KMS-11 (cell line): ENCODE measurements around the gene ADGRD2.

Experiments
- H2AFZ ChIP-seq: fragments of 200-600 bp; sonication (generic); 2 replicates; pipeline ENCODE4 v1.6.1; 2016; ENCODE audit warnings: antibody characterized with exemption, mixed run types, low read depth
- H3K27ac ChIP-seq: fragments of 200-600 bp; sonication (generic); 2 replicates; pipeline ENCODE4 v1.6.1; 2016; ENCODE audit warnings: mild to moderate bottlenecking, mixed run types
- H3K27me3 ChIP-seq: fragments of 200-600 bp; sonication (generic); 2 replicates; pipeline ENCODE4 v1.6.1; 2017; ENCODE audit warnings: mild to moderate bottlenecking, low read depth, mixed run types, moderate library complexity; ENCODE audit not compliant: insufficient read depth
- H3K36me3 ChIP-seq: fragments of 200-600 bp; sonication (generic); 2 replicates; pipeline ENCODE4 v1.6.1; 2017; ENCODE audit warnings: mild to moderate bottlenecking, mixed run types; ENCODE audit not compliant: insufficient read depth
- H3K4me1 ChIP-seq: fragments of 200-600 bp; sonication (generic); 2 replicates; pipeline ENCODE4 v1.6.1; 2016; ENCODE audit warnings: mild to moderate bottlenecking, low read depth, mixed run types; ENCODE audit not compliant: poor library complexity, severe bottlenecking
- H3K4me2 ChIP-seq: fragments of 200-600 bp; sonication (generic); 2 replicates; pipeline ENCODE4 v1.7.0; 2016; ENCODE audit warnings: mild to moderate bottlenecking, mixed run types
- H3K4me3 ChIP-seq: fragments of 200-600 bp; sonication (generic); IDR thresholded peaks from 2 replicates; pipeline ENCODE4 v1.6.1; 2017; ENCODE audit warnings: low read depth, low read length, mixed read lengths; ENCODE audit not compliant: insufficient read depth
- H3K79me2 ChIP-seq: fragments of 200-600 bp; sonication (generic); 2 replicates; pipeline ENCODE4 v1.6.1; 2016; ENCODE audit warnings: low read depth, mixed run types; ENCODE audit not compliant: insufficient read depth
- H3K9ac ChIP-seq: fragments of 200-600 bp; sonication (generic); 2 replicates; pipeline ENCODE4 v1.6.1; 2016; ENCODE audit warnings: mild to moderate bottlenecking, mixed run types
- H4K20me1 ChIP-seq: fragments of 200-600 bp; sonication (generic); 2 replicates; pipeline ENCODE4 v1.6.1; 2016; ENCODE audit warnings: mild to moderate bottlenecking, mixed run types; ENCODE audit not compliant: insufficient read depth
- CTCF ChIP-seq: fragments of 200-600 bp; sonication (generic); conservative IDR thresholded peaks from 2 replicates; pipeline ENCODE4 v1.6.1; 2017; ENCODE audit warnings: low read depth, mild to moderate bottlenecking, antibody characterized with exemption, low read length, moderate library complexity, mixed read lengths

ADGRD2 gene

GRCh38 chr9:124485936-124486335, 35.7 kb downstream of the ADGRD2 start:
- Histone ChIP-seq H3K9ac (no peak overlapping the region), H3K4me1 (no peaks in the 10 kb centered on the region), H3K4me3 (no peak overlapping the region), H3K4me2 (no peak overlapping the region), H3K79me2 (no peaks in the 10 kb centered on the region), H2AFZ (no peak overlapping the region), H3K27me3 (peaks cover 16% of the 10 kb centered on the region; the same call in 1 of the 2 replicates), H3K36me3 (no peaks in the 10 kb centered on the region), H4K20me1 (no peaks in the 10 kb centered on the region), H3K27ac (no peak overlapping the region)
- no peak for TF ChIP-seq CTCF

- Histone ChIP-seq H3K4me3 (no peak overlapping the region), H4K20me1 (no peaks in the 10 kb centered on the region), H3K9ac (no peak overlapping the region), H3K36me3 (no peaks in the 10 kb centered on the region), H3K27me3 (peaks cover 16% of the 10 kb centered on the region; the same call in 1 of the 2 replicates), H3K27ac (no peak overlapping the region), H2AFZ (no peak overlapping the region), H3K4me1 (no peaks in the 10 kb centered on the region), H3K79me2 (no peaks in the 10 kb centered on the region), H3K4me2 (no peak overlapping the region)
- TF ChIP-seq CTCF, result no peak
Measured at GRCh38 chr9:124486778-124487259, 36.6 kb downstream of the ADGRD2 start.

- Histone ChIP-seq H3K4me3 (no peak overlapping the region), H3K4me2 (no peak overlapping the region), H2AFZ (no peak overlapping the region), H3K79me2 (no peaks in the 10 kb centered on the region), H3K36me3 (no peaks in the 10 kb centered on the region), H3K4me1 (no peaks in the 10 kb centered on the region), H3K9ac (no peak overlapping the region), H3K27me3 (peaks cover 16% of the 10 kb centered on the region; the same call in 1 of the 2 replicates), H3K27ac (no peak overlapping the region), H4K20me1 (no peaks in the 10 kb centered on the region)
- TF ChIP-seq CTCF, result no peak
Measured at GRCh38 chr9:124487260-124488182, 37.3 kb downstream of the ADGRD2 start.

- Histone ChIP-seq H3K27me3 (peaks cover 20% of the 10 kb centered on the region; the same call in 1 of the 2 replicates), H3K4me1 (no peaks in the 10 kb centered on the region), H3K79me2 (no peaks in the 10 kb centered on the region), H3K36me3 (no peaks in the 10 kb centered on the region), H3K4me2 (no peak overlapping the region), H3K27ac (no peak overlapping the region), H3K4me3 (no peak overlapping the region), H2AFZ (no peak overlapping the region), H4K20me1 (no peaks in the 10 kb centered on the region), H3K9ac (no peak overlapping the region)
- no peak for TF ChIP-seq CTCF
Measured at GRCh38 chr9:124488641-124489210, 38.5 kb downstream of the ADGRD2 start.
